ENCODE results near the gene HAAO.
"Not testable (repeated sequence)": the region's sequence is repeated elsewhere in the genome, so short reads cannot be mapped to it uniquely, and the experiment has no call there.

The HAAO gene

DNA sequence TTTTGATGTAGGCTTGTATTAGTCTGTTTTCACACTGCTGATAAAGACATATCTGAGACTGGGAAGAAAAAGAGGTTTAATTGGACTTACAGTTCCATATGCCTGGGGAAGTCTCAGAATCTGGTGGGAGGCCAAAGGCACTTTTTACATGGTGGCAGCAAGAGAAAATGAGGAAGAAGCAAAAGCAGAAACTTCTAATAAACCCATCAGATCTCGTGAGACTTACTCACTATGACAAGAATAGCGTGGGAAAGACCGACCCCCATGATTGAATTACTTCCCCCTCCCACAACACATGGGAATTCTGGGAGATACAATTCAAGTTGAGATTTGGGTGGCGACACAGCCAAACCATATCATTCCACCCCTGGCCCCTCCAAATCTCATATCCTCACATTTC is 61.1 kb downstream of the HAAO start:
- Histone ChIP-seq H3K9me3 (ENCODE audit: control insufficient read depth in 1 of 2, low read length in 2 of 2) (peaks cover 0 to 21% of the 10 kb centered on the region in 2 donors), H3K36me3 (ENCODE audit: control insufficient read depth in 1 of 2, insufficient read depth in 2 of 2, low read length in 2 of 2) (peaks cover 0 to 12% of the 10 kb centered on the region in 2 donors)
- H3K27ac ChIP-seq (ENCODE audit: low read length); H3K4me1 ChIP-seq (ENCODE audit: control insufficient read depth in 1 of 2, insufficient read depth in 2 of 2, low read length in 2 of 2); H3K27me3 ChIP-seq (ENCODE audit: low read depth, low read length); H3K4me3 ChIP-seq (ENCODE audit: low read depth in 1 of 2, low read length in 2 of 2): not testable (repeated sequence)

- Histone ChIP-seq H3K9me3 (ENCODE audit: control insufficient read depth in 1 of 2, low read length in 2 of 2) (peaks cover 0 to 8% of the 10 kb centered on the region in 2 donors), H3K4me3 (ENCODE audit: low read depth in 1 of 2, low read length in 2 of 2) (no peak overlapping the region), H3K27ac (ENCODE audit: low read length) (no peak overlapping the region), H3K36me3 (ENCODE audit: control insufficient read depth in 1 of 2, insufficient read depth in 2 of 2, low read length in 2 of 2) (no peaks in the 10 kb centered on the region), H3K27me3 (ENCODE audit: low read depth, low read length) (no peaks in the 10 kb centered on the region), H3K4me1 (ENCODE audit: control insufficient read depth in 1 of 2, insufficient read depth in 2 of 2, low read length in 2 of 2) (peaks cover 6 to 19% of the 10 kb centered on the region in 2 donors)
Measured at GRCh38 chr2:42726680-42727079, 65.7 kb downstream of the HAAO start.

- H3K4me3 ChIP-seq (ENCODE audit: low read depth in 1 of 2, low read length in 2 of 2) = no peak overlapping the region
- H3K36me3 ChIP-seq (ENCODE audit: control insufficient read depth in 1 of 2, insufficient read depth in 2 of 2, low read length in 2 of 2) = no peaks in the 10 kb centered on the region
- no peak overlapping the region for H3K27ac ChIP-seq (ENCODE audit: low read length)
- no peaks in the 10 kb centered on the region for H3K27me3 ChIP-seq (ENCODE audit: low read depth, low read length)
- peaks cover 0 to 8% of the 10 kb centered on the region in 2 donors for H3K9me3 ChIP-seq (ENCODE audit: control insufficient read depth in 1 of 2, low read length in 2 of 2)
- H3K4me1 ChIP-seq (ENCODE audit: control insufficient read depth in 1 of 2, insufficient read depth in 2 of 2, low read length in 2 of 2) = peaks cover 6 to 19% of the 10 kb centered on the region in 2 donors
Measured at GRCh38 chr2:42725657-42726056, 66.7 kb downstream of the HAAO start.

GRCh38 chr2:42724886-42725285 is 67.5 kb downstream of the HAAO start:
- H3K4me1 ChIP-seq (ENCODE audit: control insufficient read depth in 1 of 2, insufficient read depth in 2 of 2, low read length in 2 of 2) = peaks cover 6 to 19% of the 10 kb centered on the region in 2 donors
- no peaks in the 10 kb centered on the region for H3K36me3 ChIP-seq (ENCODE audit: control insufficient read depth in 1 of 2, insufficient read depth in 2 of 2, low read length in 2 of 2)
- no peaks in the 10 kb centered on the region for H3K27me3 ChIP-seq (ENCODE audit: low read depth, low read length)
- no peak overlapping the region for H3K4me3 ChIP-seq (ENCODE audit: low read depth in 1 of 2, low read length in 2 of 2)
- H3K9me3 ChIP-seq (ENCODE audit: control insufficient read depth in 1 of 2, low read length in 2 of 2) = peaks cover 0 to 4% of the 10 kb centered on the region in 2 donors
- no peak overlapping the region for H3K27ac ChIP-seq (ENCODE audit: low read length)

DNA sequence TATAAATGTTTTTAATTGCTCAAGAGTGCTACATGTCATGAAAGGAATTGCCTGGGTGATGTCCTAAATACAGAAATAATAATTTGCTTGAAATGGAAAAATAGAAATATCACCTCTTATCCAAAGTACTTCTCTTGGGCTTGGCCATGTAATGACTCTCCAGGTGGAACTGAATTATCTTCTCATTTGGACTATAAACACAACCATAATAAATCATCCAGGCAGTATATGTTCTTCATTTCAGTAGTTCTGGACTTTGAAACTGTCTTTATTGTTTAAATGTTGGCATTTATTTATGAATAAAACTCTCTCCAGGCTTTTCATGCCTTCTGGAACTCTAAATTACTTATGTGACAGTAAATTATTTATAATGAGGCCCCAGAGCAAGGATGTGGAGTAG is 68.9 kb downstream of the HAAO start:
- Histone ChIP-seq H3K36me3 (ENCODE audit: control insufficient read depth in 1 of 2, insufficient read depth in 2 of 2, low read length in 2 of 2) (no peaks in the 10 kb centered on the region), H3K4me3 (ENCODE audit: low read depth in 1 of 2, low read length in 2 of 2) (no peak overlapping the region), H3K27ac (ENCODE audit: low read length) (no peak overlapping the region), H3K4me1 (ENCODE audit: control insufficient read depth in 1 of 2, insufficient read depth in 2 of 2, low read length in 2 of 2) (peaks cover 6 to 19% of the 10 kb centered on the region in 2 donors), H3K27me3 (ENCODE audit: low read depth, low read length) (no peaks in the 10 kb centered on the region), H3K9me3 (ENCODE audit: control insufficient read depth in 1 of 2, low read length in 2 of 2) (no peaks in the 10 kb centered on the region)

GRCh38 chr2:42722320-42723190 is 69.8 kb downstream of the HAAO start:
- Histone ChIP-seq H3K9me3 (ENCODE audit: control insufficient read depth in 1 of 2, low read length in 2 of 2) (no peaks in the 10 kb centered on the region), H3K4me3 (ENCODE audit: low read depth in 1 of 2, low read length in 2 of 2) (peak overlapping the region in 1 of 2 donors; percentile 37), H3K27me3 (ENCODE audit: low read depth, low read length) (no peaks in the 10 kb centered on the region), H3K27ac (ENCODE audit: low read length) (peak overlapping the region; percentile 10), H3K4me1 (ENCODE audit: control insufficient read depth in 1 of 2, insufficient read depth in 2 of 2, low read length in 2 of 2) (peaks cover 6 to 19% of the 10 kb centered on the region in 2 donors), H3K36me3 (ENCODE audit: control insufficient read depth in 1 of 2, insufficient read depth in 2 of 2, low read length in 2 of 2) (no peaks in the 10 kb centered on the region)

- H3K27me3 ChIP-seq (ENCODE audit: low read depth, low read length) = no peaks in the 10 kb centered on the region
- H3K4me3 ChIP-seq (ENCODE audit: low read depth in 1 of 2, low read length in 2 of 2) = peak overlapping the region in 1 of 2 donors; percentile 37
- H3K27ac ChIP-seq (ENCODE audit: low read length) = peak overlapping the region; percentile 10
Measured at GRCh38 chr2:42721898-42722297, 70.5 kb downstream of the HAAO start.

More at GRCh38 chr2:42721898-42722297, 70.5 kb downstream of the HAAO start:
- Histone ChIP-seq H3K36me3 (ENCODE audit: control insufficient read depth in 1 of 2, insufficient read depth in 2 of 2, low read length in 2 of 2) (no peaks in the 10 kb centered on the region), H3K9me3 (ENCODE audit: control insufficient read depth in 1 of 2, low read length in 2 of 2) (no peaks in the 10 kb centered on the region), H3K4me1 (ENCODE audit: control insufficient read depth in 1 of 2, insufficient read depth in 2 of 2, low read length in 2 of 2) (peaks cover 6 to 19% of the 10 kb centered on the region in 2 donors)

All from muscle layer of duodenum (tissue), 2 donors.